ENCODE data around the gene LRP11. TPM values are rescaled to one million over a fixed set of nuclear protein-coding genes. Genes with fewer than 3 reads are reported as not detected.

LRP11 gene
- total and polyA plus RNA-seq, 2 of the 13 experiments (the other 11 are each of a cell fraction or from before 2014, with no cell fraction given): 32.4 to 48.9 TPM

DNA sequence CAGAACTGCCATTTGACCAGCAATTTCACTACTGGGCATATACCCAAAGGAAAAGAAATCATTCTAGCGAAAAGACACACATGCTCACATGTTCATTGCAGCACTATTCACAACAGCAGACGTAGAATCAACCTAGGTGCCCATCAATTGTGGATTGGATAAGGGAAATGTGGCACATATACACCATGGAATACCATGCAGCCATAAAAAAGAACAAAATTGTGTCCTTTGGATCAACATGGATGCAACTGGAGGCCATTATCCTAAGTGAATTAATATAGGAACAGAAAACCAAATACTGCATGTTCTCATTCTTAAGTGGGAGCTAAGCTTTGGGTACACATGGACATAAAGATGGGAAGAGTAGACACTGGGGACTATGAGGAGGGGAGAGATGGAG is 17.7 kb upstream of the LRP11 start:
- H3K27me3 ChIP-seq (ENCODE audit: control insufficient read depth in 1 of 2, insufficient read depth in 2 of 2, low read length in 2 of 2): peaks cover 1 to 39% of the 10 kb centered on the region in 2 experiments; a peak in 2 of 5 replicates
- no peak overlapping the region for H3K4me3 ChIP-seq (replicated peaks in 1 of 3; ENCODE audit: insufficient read depth in 1 of 3, low read depth in 2 of 3, low read length in 3 of 3)
- TF ChIP-seq ESRRA (CRISPR knock-in tag; IDR thresholded peaks at IDR 0.05; ENCODE audit: low read depth) (no peak), PLRG1 (conservative IDR thresholded peaks at IDR 0.05) (no peak), NBN (conservative IDR thresholded peaks at IDR 0.05) (no peak), PAX8 (CRISPR knock-in tag; IDR thresholded peaks at IDR 0.05; ENCODE audit: borderline replicate concordance) (no peak), SP4 (CRISPR knock-in tag; IDR thresholded peaks at IDR 0.05) (no peak), ZNF670 (CRISPR knock-in tag; IDR thresholded peaks at IDR 0.05; ENCODE audit: borderline replicate concordance) (no peak), GZF1 (CRISPR knock-in tag; IDR thresholded peaks at IDR 0.05) (no peak), ZNF264 (CRISPR knock-in tag; IDR thresholded peaks at IDR 0.05) (no peak), MTF2 (CRISPR knock-in tag; IDR thresholded peaks at IDR 0.05; ENCODE audit: borderline replicate concordance) (no peak), HOXA5 (CRISPR knock-in tag; IDR thresholded peaks at IDR 0.05) (no peak), RNF2 (conservative IDR thresholded peaks at IDR 0.05; ENCODE audit: low read depth) (no peak), ZNF652 (CRISPR knock-in tag; IDR thresholded peaks at IDR 0.05; ENCODE audit: borderline replicate concordance, low read depth) (no peak), RORA (CRISPR knock-in tag; IDR thresholded peaks at IDR 0.05) (no peak), MED1 (CRISPR knock-in tag; IDR thresholded peaks at IDR 0.05) (no peak), CBX5 (CRISPR knock-in tag; IDR thresholded peaks at IDR 0.05; ENCODE audit: borderline replicate concordance) (no peak), FOXA1 (IDR thresholded peaks at IDR 0.05) (no peak), FOXA1 (CRISPR knock-in tag; IDR thresholded peaks at IDR 0.05) (no peak)
- TF ChIP-seq, protein P1, sequence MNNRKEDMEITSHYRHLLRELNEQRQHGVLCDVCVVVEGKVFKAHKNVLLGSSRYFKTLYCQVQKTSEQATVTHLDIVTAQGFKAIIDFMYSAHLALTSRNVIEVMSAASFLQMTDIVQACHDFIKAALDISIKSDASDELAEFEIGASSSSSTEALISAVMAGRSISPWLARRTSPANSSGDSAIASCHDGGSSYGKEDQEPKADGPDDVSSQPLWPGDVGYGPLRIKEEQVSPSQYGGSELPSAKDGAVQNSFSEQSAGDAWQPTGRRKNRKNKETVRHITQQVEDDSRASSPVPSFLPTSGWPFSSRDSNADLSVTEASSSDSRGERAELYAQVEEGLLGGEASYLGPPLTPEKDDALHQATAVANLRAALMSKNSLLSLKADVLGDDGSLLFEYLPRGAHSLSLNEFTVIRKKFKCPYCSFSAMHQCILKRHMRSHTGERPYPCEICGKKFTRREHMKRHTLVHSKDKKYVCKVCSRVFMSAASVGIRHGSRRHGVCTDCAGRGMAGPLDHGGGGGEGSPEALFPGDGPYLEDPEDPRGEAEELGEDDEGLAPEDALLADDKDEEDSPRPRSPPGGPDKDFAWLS (CRISPR knock-in tag; IDR thresholded peaks at IDR 0.05; ENCODE audit: borderline replicate concordance): no peak
- TF ChIP-seq, protein P2, sequence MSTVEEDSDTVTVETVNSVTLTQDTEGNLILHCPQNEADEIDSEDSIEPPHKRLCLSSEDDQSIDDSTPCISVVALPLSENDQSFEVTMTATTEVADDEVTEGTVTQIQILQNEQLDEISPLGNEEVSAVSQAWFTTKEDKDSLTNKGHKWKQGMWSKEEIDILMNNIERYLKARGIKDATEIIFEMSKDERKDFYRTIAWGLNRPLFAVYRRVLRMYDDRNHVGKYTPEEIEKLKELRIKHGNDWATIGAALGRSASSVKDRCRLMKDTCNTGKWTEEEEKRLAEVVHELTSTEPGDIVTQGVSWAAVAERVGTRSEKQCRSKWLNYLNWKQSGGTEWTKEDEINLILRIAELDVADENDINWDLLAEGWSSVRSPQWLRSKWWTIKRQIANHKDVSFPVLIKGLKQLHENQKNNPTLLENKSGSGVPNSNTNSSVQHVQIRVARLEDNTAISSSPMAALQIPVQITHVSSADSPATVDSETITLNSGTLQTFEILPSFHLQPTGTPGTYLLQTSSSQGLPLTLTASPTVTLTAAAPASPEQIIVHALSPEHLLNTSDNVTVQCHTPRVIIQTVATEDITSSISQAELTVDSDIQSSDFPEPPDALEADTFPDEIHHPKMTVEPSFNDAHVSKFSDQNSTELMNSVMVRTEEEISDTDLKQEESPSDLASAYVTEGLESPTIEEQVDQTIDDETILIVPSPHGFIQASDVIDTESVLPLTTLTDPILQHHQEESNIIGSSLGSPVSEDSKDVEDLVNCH (CRISPR knock-in tag; IDR thresholded peaks at IDR 0.05): no peak
- no peaks in the 10 kb centered on the region for H3K9me3 ChIP-seq (ENCODE audit: low read length)
- intact Hi-C loops (cut with micrococcal nuclease; ENCODE audit: unreplicated experiment) (no loop called here), in situ Hi-C loops (cut with HindIII; ENCODE audit: extremely low pct_ligation_motif_present, low pct_unique_long_range_greater_than_20kb) (no loop called here)
- H3K27ac ChIP-seq (ENCODE audit: extremely low read length, insufficient read depth, low read length): no peak overlapping the region
- no peaks in the 10 kb centered on the region for H3K4me1 ChIP-seq (ENCODE audit: insufficient read depth, low read length)
- no peaks in the 10 kb centered on the region for H4K20me1 ChIP-seq (ENCODE audit: insufficient read depth, low read length)
- no peak overlapping the region for H3K4me2 ChIP-seq (ENCODE audit: low read depth, low read length)
- FAIRE-seq (no peak), ATAC-seq (no peak), DNase-seq (ENCODE audit: low spot score) (no peak)
- CTCF ChIA-PET (ENCODE audit: low intra/inter-chr PET ratio, low total read pairs): interaction anchor here (1.5 kb wide), 1 partner anchor 45 kb away, joined by 3 read pairs; no protein-coding TSS in a partner anchor
- WGBS (ENCODE audit: low lambda C conversion rate): 3% methylated on average over 2 of the region's 2 CpGs
- POLR2A ChIA-PET: no interaction called here
- H3K9ac ChIP-seq (ENCODE audit: insufficient read depth, low read depth, low read length): no peak overlapping the region
- no peaks in the 10 kb centered on the region for H3K79me2 ChIP-seq (ENCODE audit: insufficient read depth, low read length)
- H2AFZ ChIP-seq (ENCODE audit: low read length): no peak overlapping the region
- no peaks in the 10 kb centered on the region for H3K36me3 ChIP-seq (replicated peaks in 1 of 2; ENCODE audit: control insufficient read depth in 1 of 2, insufficient read depth in 2 of 2, low read length in 2 of 2)
- BruUV-seq (replicated peaks): no TSS peak
